ENCODE data around the gene PIGW.
"Not testable (repeated sequence)": the region's sequence is repeated elsewhere in the genome, so short reads cannot be mapped to it uniquely, and the experiment has no call there.

PIGW gene

DNA sequence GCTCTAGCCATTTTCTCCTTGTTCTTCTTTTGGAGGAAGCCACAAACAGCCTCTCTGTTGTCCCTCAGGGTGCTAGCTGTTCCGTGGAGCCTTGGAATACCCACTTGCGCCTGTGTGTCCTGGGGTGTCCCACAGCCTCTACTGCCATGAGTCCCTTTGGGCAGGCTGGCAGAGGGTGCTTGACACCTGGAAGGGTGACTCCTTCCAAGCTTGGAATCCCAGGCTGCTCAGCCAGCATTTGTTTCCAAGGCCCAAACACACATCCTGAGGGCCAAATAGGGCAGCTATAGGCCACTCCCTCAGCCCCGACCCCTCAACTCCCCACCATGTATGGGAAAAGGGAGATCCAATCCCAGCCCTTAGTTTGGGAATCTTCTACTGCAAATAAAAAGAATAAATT lies 33.4 kb upstream of the PIGW start:
- in situ Hi-C loops (cut with HindIII; ENCODE audit: low pct_unique_long_range_greater_than_20kb, low sequenced_read_pairs): no loop called here
- TF ChIP-seq JUND (IDR thresholded peaks at IDR 0.05; ENCODE audit: low read depth): no peak
- no peak for DNase-seq (ENCODE audit: low read depth in 1 of 2, low spot score in 1 of 2)

DNA sequence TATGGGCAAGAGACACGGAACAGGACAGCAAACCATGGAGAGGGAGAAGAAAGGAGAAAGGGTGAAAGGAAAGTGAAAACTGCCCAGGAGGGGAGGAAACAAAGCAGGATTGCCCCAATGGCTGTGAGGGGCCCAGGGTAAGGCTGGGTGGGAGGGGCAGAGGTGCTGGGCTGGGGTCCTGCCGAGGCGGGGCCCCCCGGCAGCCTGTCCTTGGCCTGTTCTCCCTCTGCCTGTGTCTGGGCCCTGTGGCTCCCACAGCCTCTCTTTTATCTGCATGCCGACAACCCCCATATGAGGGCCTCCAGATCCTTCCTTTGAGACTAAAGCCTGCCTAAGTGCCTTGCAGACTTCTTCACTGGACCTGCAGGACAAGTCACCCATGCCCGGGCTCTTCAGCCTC lies 32.8 kb upstream of the PIGW start:
- DNase-seq (ENCODE audit: low read depth in 1 of 2, low spot score in 1 of 2): no peak
- TF ChIP-seq JUND (IDR thresholded peaks at IDR 0.05; ENCODE audit: low read depth): no peak
- in situ Hi-C loops (cut with HindIII; ENCODE audit: low pct_unique_long_range_greater_than_20kb, low sequenced_read_pairs): no loop called here

DNA sequence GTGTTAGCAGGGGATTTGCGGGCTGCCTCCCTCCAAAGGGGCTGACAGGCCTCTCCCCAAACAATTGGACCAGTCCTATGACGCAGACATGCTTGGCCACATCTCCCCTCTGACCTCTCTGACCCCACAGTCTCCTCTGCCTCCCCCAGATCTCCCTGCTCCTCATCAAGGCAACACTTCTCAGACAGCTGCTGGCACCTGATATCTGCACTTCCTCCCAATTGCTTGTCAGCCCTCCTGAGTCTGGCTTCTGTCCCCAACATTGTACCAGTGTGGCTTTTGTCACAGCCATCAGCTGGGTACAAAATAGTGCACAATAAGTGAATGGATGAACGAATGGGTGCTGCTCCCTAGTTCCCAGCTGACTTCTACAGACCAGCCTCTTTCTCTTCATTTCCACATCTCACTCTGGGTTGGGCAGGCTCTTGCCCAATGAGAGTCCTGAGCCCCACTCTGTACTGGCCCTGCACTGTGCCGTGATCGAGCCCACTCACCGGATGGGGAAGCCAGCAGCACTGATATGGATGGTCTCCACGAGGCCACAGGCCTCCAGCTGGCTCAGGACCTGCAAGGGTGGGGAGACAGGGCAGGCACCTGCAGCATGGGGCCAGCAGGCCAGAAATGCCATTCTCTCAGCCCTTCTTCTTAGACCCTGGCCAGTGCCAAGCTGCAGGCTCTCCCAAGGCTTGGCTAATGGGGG lies 31.2 kb upstream of the PIGW start:
- in situ Hi-C loops (cut with HindIII; ENCODE audit: low pct_unique_long_range_greater_than_20kb, low sequenced_read_pairs): no loop called here
- no peak for TF ChIP-seq JUND (IDR thresholded peaks at IDR 0.05; ENCODE audit: low read depth)
- no peak for DNase-seq (ENCODE audit: low read depth in 1 of 2, low spot score in 1 of 2)

DNA sequence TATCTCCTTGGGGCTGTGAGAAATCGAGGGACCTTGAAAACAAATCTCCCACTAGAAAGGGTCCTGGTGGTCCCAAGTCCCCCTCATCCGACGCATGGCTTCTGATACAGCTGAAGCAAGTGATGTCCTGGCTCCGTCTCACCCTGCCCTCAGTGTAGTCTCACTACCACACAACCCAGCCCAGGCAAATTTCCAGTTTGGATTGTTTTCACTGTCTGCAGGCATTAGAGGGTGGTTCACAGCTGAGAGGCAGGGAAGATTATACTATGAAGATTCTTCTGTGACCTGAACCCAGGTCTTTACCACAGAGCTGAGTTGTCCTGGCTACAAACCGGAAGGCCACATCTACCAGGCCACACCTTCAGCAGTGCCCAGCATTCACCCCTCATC lies 30.6 kb upstream of the PIGW start:
- DNase-seq (ENCODE audit: low read depth in 1 of 2, low spot score in 1 of 2): no peak
- TF ChIP-seq JUND (IDR thresholded peaks at IDR 0.05; ENCODE audit: low read depth): no peak
- in situ Hi-C loops (cut with HindIII; ENCODE audit: low pct_unique_long_range_greater_than_20kb, low sequenced_read_pairs): no loop called here

DNA sequence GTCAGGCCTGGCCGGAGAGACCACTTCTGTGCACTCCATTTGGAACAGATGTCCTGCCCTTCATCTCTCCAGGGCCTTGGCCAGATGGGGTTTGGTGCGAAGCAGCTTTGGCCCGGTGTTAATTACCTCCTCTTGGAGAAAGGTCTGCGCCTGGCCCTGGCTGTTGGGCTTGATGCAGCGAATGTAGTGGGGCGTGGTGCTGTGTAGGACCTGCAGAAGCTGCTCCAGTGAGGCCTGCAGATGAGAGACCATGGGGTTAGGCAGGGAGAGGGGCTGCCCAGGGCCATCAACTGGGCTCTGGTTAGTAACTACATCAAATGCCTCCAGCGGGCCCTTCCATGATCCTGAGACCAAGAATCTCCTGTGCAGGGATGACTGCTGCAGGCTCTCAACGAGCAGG lies 29.6 kb upstream of the PIGW start:
- no peak for TF ChIP-seq JUND (IDR thresholded peaks at IDR 0.05; ENCODE audit: low read depth)
- no peak for DNase-seq (ENCODE audit: low read depth in 1 of 2, low spot score in 1 of 2)
- in situ Hi-C loops (cut with HindIII; ENCODE audit: low pct_unique_long_range_greater_than_20kb, low sequenced_read_pairs): no loop called here

DNA sequence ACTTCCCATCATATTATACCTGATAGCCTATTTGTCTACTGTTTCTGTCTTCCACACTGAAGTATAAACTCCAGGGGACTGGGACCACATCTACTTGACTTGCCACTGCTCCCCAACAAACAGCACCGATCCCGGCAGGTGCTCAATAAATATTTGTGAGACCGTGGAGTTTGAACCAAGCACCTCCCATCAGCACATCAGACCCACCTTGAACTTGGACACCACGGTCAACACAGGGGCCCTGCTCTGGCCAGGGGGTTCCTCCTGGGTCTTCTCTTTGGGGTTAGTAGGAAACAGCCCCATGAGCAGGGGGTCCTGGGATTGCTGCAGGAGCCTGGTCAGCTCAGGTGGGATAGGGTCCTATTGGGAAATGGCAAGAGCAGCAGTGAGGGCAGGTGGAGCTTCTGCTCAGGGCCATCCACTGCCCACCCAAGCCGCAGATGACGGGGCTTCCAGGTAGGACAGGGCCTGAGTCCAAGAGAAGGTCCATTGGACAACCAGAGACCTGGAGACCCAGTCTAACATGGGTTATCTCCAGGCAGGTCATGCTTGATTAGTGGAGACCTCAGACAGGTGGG lies 28.4 kb upstream of the PIGW start:
- DNase-seq (ENCODE audit: low read depth in 1 of 2, low spot score in 1 of 2): no peak
- TF ChIP-seq JUND (IDR thresholded peaks at IDR 0.05; ENCODE audit: low read depth): no peak
- in situ Hi-C loops (cut with HindIII; ENCODE audit: low pct_unique_long_range_greater_than_20kb, low sequenced_read_pairs): no loop called here

DNA sequence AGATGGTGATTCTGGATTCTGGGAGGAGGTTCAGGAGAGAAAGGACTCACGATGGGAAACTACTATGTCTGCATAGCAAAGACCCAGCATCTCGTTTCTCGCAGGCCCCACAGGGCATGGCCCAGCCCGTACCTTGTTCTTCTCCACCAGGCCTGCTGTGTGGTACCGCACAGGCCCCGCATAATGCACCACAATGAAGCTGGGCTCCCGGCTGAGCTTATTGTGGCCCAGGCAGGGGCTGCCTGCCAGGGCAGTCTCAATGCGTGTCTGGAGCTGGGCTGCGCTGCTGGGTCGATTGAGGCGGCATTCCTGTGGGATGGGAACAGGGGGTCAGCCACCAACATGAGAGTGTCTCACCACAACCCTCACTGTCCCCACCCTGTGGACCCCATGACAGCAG lies 28.0 kb upstream of the PIGW start:
- no peak for TF ChIP-seq JUND (IDR thresholded peaks at IDR 0.05; ENCODE audit: low read depth)
- in situ Hi-C loops (cut with HindIII; ENCODE audit: low pct_unique_long_range_greater_than_20kb, low sequenced_read_pairs): no loop called here
- no peak for DNase-seq (ENCODE audit: low read depth in 1 of 2, low spot score in 1 of 2)

DNA sequence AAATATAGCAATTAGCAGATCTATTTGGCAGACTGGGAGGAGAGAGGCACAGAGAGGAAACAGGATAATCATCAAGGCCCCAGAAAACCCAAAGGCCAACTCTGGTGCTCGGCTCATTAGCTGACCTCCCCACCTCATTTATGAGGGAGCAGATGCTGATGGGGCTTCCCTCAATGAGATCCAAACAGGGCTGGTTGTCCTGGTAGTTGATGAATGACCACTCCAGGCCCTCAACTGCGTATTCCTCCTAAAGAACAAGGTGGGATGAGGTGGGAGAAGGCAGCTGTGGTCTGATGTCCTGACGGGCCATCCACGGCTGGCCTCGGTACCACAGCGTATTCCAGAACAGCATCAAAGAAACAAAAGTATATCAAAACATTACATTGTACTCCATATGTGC lies 27.5 kb upstream of the PIGW start:
- TF ChIP-seq JUND (IDR thresholded peaks at IDR 0.05; ENCODE audit: low read depth): no peak
- no peak for DNase-seq (ENCODE audit: low read depth in 1 of 2, low spot score in 1 of 2)
- in situ Hi-C loops (cut with HindIII; ENCODE audit: low pct_unique_long_range_greater_than_20kb, low sequenced_read_pairs): no loop called here

DNA sequence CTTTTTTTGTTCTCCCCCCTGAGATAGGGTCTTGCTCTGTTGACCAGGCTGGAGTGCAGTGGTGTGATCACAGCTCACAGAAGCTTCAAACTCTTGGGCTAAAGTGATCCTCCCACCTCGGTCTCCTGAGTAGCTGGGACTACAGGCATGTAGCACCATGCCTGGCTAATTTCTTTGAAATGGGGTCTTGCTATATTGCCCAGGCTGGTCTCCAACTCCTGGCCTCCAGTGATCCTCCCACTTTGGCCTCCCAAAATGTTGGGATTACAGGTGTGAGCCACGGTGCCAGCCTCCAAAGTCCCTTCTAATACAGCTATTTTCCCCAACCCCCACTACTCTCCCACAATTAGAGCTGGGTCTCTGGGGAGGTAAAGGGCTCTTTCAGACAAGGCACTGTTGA lies 26.3 kb upstream of the PIGW start:
- in situ Hi-C loops (cut with HindIII; ENCODE audit: low pct_unique_long_range_greater_than_20kb, low sequenced_read_pairs); DNase-seq (ENCODE audit: low read depth in 1 of 2, low spot score in 1 of 2): not testable (repeated sequence)

DNA sequence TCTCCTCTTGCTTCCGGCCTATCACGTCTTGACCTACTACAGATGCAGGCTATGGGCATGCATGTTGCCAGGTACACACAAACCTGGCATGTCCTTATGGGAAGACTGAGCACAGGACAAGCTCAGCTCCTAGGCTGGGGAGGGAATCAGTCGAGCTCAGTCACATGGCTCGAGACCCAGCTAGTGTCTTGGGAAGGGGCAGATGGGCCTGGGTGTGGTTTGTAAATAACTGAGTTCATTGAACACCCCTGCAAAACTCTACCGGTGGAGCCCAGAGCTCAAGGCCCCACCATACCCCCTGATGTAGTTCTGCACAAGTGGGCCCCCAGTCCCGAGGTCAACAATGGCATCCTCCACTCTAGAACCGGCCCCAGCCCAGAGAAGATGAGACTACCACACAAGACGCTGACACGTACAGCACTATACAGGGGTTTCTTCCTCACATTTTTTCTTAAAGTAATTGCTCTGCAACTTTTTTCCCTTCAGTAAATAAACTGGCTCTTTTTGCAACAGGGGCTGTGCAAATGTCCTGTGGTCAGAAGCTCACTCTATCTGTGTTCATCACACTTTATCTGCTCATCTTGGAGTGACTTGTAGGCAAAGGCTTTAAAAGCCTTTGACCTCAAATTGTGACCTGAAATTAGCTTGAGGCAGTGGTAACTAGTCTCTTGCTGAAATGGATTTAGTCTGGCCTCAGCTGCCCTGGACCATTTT lies 25.4 kb upstream of the PIGW start:
- DNase-seq (ENCODE audit: low read depth in 1 of 2, low spot score in 1 of 2): no peak
- in situ Hi-C loops (cut with HindIII; ENCODE audit: low pct_unique_long_range_greater_than_20kb, low sequenced_read_pairs): no loop called here
- TF ChIP-seq JUND (IDR thresholded peaks at IDR 0.05; ENCODE audit: low read depth): no peak

DNA sequence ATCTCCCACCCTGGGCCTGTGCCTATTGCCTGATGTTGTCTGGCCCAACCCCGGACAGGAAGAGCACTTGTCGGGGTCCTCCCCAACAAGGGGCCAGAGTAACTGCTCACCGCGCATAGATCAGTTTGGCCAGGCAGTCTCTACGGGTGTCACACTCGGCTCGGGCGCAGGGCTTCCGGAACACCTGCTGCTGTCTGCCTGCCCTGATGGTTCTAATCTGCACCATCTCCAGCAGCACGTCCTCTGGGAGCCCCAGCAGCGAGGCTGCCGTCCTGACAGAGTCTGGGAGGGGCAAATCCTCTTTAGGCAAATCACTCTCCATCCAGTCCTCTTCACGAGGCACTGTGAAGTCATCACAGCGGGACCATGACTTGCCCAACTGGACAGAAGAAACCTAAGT lies 24.2 kb upstream of the PIGW start:
- TF ChIP-seq JUND (IDR thresholded peaks at IDR 0.05; ENCODE audit: low read depth): no peak
- in situ Hi-C loops (cut with HindIII; ENCODE audit: low pct_unique_long_range_greater_than_20kb, low sequenced_read_pairs): no loop called here
- DNase-seq (ENCODE audit: low read depth in 1 of 2, low spot score in 1 of 2): no peak

DNA sequence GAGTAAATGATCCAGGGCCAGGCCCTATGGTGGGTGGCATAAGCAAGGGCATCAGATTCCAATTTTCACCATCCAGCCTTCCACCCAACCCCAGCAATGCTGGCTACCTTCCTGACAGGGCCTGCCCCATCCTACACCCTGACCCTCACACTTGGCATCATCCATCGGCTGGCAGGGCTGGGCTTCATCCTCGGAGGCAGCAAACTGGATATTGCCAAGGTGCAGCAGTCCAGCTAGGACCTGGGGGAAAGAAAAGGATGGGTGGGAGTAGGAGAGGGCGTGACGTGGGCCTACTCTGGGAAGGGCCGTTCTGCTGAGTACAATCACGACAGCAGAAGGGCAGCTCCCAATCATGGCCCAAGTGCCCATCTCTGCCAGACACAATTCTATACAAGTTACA lies 23.6 kb upstream of the PIGW start:
- in situ Hi-C loops (cut with HindIII; ENCODE audit: low pct_unique_long_range_greater_than_20kb, low sequenced_read_pairs): no loop called here
- DNase-seq (ENCODE audit: low read depth in 1 of 2, low spot score in 1 of 2): no peak
- no peak for TF ChIP-seq JUND (IDR thresholded peaks at IDR 0.05; ENCODE audit: low read depth)

DNA sequence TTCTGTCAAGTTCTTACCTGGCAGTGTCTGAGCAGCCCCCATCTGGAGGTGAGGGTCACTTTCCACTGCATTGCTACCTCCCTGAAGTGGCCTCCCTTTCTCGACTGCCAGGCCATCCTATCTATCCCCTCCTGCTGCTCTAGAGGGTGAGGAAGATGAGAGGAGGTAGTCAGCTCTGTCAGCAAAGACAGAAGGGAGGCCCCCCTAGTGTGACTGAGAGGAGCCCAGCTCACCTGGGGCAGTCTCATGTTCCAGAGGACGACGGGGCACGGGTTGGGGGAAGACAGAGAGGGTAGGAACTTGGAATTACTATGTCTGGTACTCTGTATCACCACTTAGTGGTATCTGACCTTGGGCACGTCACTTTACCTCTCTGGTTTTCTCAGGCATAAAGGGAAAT lies 22.1 kb upstream of the PIGW start:
- TF ChIP-seq JUND (IDR thresholded peaks at IDR 0.05; ENCODE audit: low read depth): no peak
- in situ Hi-C loops (cut with HindIII; ENCODE audit: low pct_unique_long_range_greater_than_20kb, low sequenced_read_pairs): no loop called here
- no peak for DNase-seq (ENCODE audit: low read depth in 1 of 2, low spot score in 1 of 2)

All from T47D (cell line).